ENCODE measurements around the gene ZSCAN2. TPM values are rescaled to one million over a fixed set of nuclear protein-coding genes. Genes with fewer than 3 reads are reported as not detected.

ZSCAN2 gene
- total RNA-seq, 3 donors from 2014 or later, result 8.6 to 9.4 (median 9.4) TPM

DNA sequence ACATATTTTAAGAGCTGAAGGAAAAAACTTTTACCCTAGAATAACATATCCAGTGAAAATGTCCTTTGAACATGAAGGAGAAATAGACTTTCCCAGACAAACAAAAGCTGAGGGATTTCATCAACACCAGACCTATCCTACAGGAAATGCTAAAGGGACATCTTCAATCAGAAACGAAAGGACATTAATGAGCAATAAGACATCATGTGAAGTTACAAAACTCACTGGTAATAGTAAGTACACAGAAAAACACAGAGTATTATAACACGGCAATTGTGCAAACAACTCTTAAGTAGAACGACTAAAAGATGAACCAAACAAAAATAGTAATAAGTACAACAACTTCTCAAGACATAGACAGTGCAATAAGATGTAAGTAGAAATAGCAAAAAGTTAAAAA lies 3.5 kb upstream of the ZSCAN2 start:
- no peak overlapping the region for H3K4me3 ChIP-seq
- TF ChIP-seq, protein P1, sequence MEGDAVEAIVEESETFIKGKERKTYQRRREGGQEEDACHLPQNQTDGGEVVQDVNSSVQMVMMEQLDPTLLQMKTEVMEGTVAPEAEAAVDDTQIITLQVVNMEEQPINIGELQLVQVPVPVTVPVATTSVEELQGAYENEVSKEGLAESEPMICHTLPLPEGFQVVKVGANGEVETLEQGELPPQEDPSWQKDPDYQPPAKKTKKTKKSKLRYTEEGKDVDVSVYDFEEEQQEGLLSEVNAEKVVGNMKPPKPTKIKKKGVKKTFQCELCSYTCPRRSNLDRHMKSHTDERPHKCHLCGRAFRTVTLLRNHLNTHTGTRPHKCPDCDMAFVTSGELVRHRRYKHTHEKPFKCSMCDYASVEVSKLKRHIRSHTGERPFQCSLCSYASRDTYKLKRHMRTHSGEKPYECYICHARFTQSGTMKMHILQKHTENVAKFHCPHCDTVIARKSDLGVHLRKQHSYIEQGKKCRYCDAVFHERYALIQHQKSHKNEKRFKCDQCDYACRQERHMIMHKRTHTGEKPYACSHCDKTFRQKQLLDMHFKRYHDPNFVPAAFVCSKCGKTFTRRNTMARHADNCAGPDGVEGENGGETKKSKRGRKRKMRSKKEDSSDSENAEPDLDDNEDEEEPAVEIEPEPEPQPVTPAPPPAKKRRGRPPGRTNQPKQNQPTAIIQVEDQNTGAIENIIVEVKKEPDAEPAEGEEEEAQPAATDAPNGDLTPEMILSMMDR (IDR thresholded peaks at IDR 0.05), result no peak
- H3K9me3 ChIP-seq, result no peaks in the 10 kb centered on the region
- ATAC-seq (no peak), DNase-seq (no peak)
- intact Hi-C loops (cut with DNase I, micrococcal nuclease), result loop anchor here in 1 of 2 donors (10.0 kb wide), 1 partner anchor 298 kb away; no protein-coding TSS in a partner anchor
- peaks cover 8% of the 10 kb centered on the region for H3K4me1 ChIP-seq (ENCODE audit: low read depth)
- H3K36me3 ChIP-seq (ENCODE audit: low read depth), result no peaks in the 10 kb centered on the region

DNA sequence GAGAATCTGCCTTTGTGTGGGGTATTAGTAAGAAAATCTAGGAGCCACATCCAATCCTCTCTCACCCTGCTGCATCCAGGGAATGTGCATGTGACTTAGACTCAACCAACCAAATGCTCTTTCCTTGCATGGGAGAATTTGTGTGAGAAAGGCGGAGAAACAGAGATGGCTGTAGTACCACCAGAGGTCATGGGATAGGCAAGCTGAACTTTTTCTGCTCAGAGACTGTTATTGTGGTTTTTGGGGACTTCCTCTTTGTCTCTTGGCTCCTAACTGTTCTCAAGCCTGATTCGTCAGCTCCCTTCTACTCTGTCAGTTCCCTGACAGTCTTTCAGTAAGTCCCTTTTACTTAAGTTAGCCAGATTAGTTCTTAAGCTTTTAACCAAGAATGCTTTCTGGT lies 2.6 kb upstream of the ZSCAN2 start:
- H3K9me3 ChIP-seq, result no peaks in the 10 kb centered on the region
- TF ChIP-seq, protein P1 (IDR thresholded peaks at IDR 0.05), result no peak
- DNase-seq (no peak), ATAC-seq (peak; percentile 17)
- H3K4me1 ChIP-seq (ENCODE audit: low read depth), result peaks cover 8% of the 10 kb centered on the region
- no peaks in the 10 kb centered on the region for H3K36me3 ChIP-seq (ENCODE audit: low read depth)
- intact Hi-C loops (cut with DNase I, micrococcal nuclease), result loop anchor here in 1 of 2 donors (10.0 kb wide), 1 partner anchor 297 kb away; no protein-coding TSS in a partner anchor
- no peak overlapping the region for H3K4me3 ChIP-seq

DNA sequence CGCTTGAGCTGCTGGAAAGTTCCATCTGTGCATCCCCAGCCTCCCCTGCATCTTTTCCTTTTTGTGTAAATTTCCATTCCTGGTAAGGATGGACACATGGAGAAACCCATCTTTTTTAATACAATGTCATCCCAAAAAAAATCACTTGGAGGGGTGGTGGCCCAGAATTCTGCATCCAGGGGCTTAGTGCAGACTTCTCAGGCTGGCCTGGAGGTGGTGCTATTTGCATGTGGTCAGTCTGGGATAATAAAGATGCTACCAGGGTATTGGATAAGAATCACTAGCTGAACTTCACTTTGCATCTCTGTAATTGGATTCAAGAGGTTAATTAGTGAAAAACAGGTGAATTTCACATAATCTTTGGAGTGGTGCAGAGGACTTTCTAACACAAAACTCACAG lies 1.8 kb upstream of the ZSCAN2 start:
- no peak overlapping the region for H3K4me3 ChIP-seq
- TF ChIP-seq, protein P1 (IDR thresholded peaks at IDR 0.05), result peak; percentile 34
- no peaks in the 10 kb centered on the region for H3K9me3 ChIP-seq
- H3K4me1 ChIP-seq (ENCODE audit: low read depth), result peaks cover 8% of the 10 kb centered on the region
- DNase-seq (peak in 2 of 3 donors; percentile 40 to 42), ATAC-seq (no peak)
- intact Hi-C loops (cut with DNase I, micrococcal nuclease), result loop anchor here in 1 of 2 donors (10.0 kb wide), 1 partner anchor 296 kb away; no protein-coding TSS in a partner anchor
- H3K36me3 ChIP-seq (ENCODE audit: low read depth), result no peaks in the 10 kb centered on the region

DNA sequence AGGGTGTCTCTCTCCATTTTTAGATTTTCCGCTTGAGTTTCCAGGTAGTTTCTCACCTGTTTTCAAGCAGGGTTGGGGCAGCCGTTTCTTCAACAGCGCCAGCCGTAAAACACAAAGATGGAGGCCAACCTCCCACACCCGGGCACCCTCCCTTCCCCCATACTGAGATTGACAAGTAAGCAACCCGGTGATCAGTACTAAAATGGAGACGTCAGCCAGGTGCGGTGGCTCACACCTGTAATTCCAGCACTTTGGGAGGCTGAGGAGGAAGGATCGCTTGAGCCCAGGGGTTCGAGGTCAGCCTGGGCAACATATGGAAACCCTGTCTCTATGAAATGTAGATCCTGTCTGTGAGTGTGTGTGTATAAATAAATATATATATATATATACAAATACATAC lies 903 bp upstream of the ZSCAN2 start:
- no peak overlapping the region for H3K4me3 ChIP-seq
- DNase-seq (peak in 1 of 3 donors; percentile 44), ATAC-seq (no peak)
- no peaks in the 10 kb centered on the region for H3K9me3 ChIP-seq
- TF ChIP-seq, protein P1 (IDR thresholded peaks at IDR 0.05), result no peak
- H3K4me1 ChIP-seq (ENCODE audit: low read depth), result peaks cover 9% of the 10 kb centered on the region
- intact Hi-C loops (cut with DNase I, micrococcal nuclease), result loop anchor here in 1 of 2 donors (10.0 kb wide), 1 partner anchor 295 kb away; no protein-coding TSS in a partner anchor
- H3K36me3 ChIP-seq (ENCODE audit: low read depth), result no peaks in the 10 kb centered on the region

DNA sequence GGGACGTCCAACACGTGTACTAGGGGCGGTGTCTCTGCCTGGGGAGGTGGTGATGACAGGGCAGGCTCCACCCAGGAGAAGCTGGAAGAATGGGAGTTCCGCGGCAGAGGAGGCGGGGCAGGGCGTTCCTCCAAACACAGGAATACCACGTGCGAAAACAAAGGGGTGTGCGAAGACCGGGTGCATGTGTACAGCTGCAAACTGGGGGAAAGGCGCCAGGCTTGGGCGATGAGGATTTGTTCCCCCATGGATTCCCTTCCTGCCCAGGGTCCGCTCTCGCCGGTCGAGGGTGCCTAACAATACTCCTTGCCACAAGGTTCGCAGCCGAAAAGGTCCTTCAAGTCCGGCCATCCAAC lies 500 bp upstream of the ZSCAN2 start:
- intact Hi-C loops (cut with DNase I, micrococcal nuclease), result no loop called here
- Histone ChIP-seq H3K4me1 (ENCODE audit: low read depth) (peaks cover 13% of the 10 kb centered on the region), H3K4me3 (peak overlapping the region; percentile 54), H3K36me3 (ENCODE audit: low read depth) (no peaks in the 10 kb centered on the region), H3K9me3 (no peaks in the 10 kb centered on the region)
- DNase-seq (peak; percentile 92 to 94 (median 92)), ATAC-seq (peak; percentile 90)
- TF ChIP-seq, protein P1 (IDR thresholded peaks at IDR 0.05), result no peak

DNA sequence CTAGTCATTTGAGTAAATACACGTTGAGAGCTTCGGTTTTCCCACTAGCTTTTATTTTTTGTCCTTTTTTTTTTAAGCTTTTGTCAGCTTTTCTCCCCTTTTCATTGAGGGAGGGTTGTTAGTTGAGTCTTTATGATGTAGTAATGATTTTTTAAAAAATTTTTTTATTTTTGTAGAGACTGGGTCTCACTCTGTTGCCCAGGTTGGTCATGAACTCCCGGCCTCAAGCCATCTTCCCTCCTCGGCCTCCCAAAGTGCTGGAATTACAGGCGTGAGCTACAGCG lies 688 bp downstream of the ZSCAN2 start:
- H3K9me3 ChIP-seq, result no peaks in the 10 kb centered on the region
- TF ChIP-seq, protein P1 (IDR thresholded peaks at IDR 0.05), result no peak
- peaks cover 20% of the 10 kb centered on the region for H3K4me1 ChIP-seq (ENCODE audit: low read depth)
- intact Hi-C loops (cut with DNase I, micrococcal nuclease), result no loop called here
- ATAC-seq (no peak), DNase-seq (no peak)
- H3K36me3 ChIP-seq (ENCODE audit: low read depth), result no peaks in the 10 kb centered on the region
- no peak overlapping the region for H3K4me3 ChIP-seq

Measured in mucosa of descending colon (tissue), 3 donors.